ENCODE data around the gene RIMS3.
"Not testable (repeated sequence)": the region's sequence is repeated elsewhere in the genome, so short reads cannot be mapped to it uniquely, and the experiment has no call there.

RIMS3 gene

GRCh38 chr1:40665335-40666171 lies at the start of gene RIMS3:
Gene RIMS3, minus strand, starts transcription at chr1:40665682. Its CDS starts 23,757 bp downstream, at chr1:40641925.
- peak; percentile 76 to 77 for DNase-seq (ENCODE audit: low read depth in 2 of 2)

- DNase-seq (ENCODE audit: low read depth in 2 of 2), result no peak
Observed at GRCh38 chr1:40712997-40713396, 47.5 kb upstream of the RIMS3 start.

DNA sequence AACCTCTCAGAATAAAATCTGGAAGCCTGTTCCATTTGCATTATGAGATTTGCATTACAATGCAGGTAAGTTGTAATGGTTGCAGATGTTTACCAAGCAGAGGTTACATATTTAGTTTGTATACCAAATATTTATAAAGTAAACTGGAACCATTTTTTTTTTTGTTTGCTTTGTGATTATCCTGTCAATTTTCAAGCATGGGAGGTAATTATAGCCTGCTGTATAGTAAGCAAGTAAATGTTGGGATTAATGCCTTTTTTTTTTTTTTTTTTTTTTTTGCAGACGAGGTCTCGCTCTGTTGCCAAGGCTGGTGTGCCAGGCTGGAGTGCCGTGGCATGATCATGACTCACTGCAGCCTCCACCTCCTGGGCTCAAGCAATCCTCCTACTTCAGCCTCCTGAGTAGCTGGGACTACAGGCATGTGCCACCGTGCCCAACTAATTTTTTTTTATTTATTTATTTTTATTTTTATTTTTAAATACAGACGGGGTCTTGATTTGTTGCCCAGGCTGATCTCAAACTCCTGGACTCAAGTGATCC lies 47.0 kb upstream of the RIMS3 start:
- no peak for DNase-seq (ENCODE audit: low read depth in 2 of 2)

DNA sequence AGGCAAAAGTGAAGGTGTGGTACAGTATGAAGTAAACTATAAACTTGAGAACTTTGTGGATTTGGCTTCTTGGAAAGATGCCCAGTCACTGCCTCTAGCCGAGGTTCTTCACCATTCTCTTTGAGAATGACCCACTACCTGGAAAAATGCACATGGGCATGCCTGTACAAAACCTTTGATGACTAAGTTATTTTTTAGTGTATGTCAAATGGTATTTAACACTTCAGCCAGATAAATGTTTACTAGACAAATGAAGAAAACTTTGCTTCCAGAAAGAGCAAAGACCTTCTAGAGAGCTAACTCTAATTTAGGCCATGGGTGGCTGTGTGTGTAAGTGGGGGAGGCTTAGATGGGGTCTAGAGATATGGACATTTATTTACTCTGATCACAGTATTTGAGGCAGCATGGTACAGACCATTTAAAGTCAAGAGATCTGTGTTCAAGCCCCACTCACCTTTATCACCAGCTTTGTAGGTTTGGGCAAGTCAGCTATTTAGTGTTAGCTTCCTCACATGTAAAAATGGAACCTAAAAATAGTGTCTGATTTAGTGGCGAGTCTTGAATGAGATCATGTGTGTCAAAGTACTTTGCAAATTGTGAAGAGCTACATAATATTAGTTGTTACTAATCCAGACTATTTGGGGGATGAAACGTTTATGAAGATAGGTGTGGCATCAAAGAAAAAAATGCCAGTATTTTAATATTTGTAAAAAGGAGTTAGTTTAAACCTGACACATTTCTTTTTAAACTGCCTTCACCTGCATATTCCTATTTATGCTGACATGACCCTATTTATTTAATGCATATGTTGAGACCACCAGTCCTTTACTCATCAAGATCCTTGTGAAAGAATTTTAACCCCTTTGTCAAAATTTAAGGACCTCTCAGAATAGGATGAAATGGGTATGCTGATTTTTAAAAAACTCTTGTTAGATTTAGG lies 46.3 kb upstream of the RIMS3 start:
- no peak for DNase-seq (ENCODE audit: low read depth in 2 of 2)

DNA sequence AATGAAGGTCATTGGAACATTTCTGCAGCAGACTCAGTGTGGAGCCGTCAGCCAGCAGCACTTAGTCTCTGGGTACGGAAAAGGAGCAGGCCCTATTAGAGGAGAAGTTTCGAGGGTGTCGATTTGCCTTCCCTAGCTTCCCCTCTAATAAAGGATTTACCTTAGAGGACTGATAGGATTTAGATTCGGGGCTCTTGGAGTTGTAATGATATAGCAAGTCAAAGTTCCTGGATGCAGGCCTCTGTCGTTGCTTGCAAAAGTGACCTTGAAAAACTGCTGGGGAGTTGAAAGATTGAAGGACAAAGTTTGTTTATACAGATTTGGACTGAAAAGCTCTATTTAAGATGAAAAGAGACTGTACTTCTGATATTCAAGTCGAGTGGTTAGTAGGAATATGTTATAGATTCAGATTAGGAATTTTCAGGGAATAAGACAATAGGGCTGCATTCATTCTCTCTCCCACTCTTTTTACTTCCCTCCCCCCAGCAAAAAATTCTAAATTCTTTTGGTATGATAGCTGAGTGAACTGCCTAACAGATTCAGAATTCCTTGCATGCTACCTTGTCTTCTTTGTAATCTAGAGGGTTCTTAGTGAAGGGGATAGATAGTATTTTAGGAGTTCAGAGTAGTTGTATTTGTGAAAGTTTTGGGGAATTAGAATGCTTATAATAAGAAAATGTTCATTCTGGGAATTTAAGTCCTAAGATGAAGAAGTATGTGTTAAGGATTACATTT lies 45.3 kb upstream of the RIMS3 start:
- no peak for DNase-seq (ENCODE audit: low read depth in 2 of 2)

DNA sequence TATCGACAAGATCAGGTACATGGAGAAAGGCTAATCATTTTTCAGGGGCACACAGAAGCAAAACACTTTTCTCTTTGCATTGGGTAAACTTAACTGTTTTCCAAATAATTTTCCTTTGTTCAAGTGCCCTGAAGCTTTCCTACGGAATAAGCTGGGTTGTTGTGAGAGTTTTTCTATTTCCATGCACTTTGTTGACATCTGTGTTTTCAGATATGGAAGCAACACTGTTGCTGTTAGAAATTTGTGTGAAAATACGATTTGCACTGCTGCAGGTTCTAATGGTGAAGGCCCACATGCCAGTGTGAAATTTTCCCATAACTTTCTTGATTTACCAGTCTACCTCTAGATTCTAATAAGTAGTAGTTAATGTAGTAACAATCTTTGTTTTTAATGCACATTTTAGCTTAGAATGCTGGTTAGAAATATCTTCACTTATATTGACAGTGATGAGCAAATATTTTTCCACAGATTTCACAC lies 44.4 kb upstream of the RIMS3 start:
- DNase-seq (ENCODE audit: low read depth in 2 of 2), result no peak

- DNase-seq (ENCODE audit: low read depth in 2 of 2), result peak; percentile 33 to 42
Observed at GRCh38 chr1:40709100-40709801, 43.8 kb upstream of the RIMS3 start.

GRCh38 chr1:40708750-40709099 lies 43.2 kb upstream of the RIMS3 start:
- no peak for DNase-seq (ENCODE audit: low read depth in 2 of 2)

DNA sequence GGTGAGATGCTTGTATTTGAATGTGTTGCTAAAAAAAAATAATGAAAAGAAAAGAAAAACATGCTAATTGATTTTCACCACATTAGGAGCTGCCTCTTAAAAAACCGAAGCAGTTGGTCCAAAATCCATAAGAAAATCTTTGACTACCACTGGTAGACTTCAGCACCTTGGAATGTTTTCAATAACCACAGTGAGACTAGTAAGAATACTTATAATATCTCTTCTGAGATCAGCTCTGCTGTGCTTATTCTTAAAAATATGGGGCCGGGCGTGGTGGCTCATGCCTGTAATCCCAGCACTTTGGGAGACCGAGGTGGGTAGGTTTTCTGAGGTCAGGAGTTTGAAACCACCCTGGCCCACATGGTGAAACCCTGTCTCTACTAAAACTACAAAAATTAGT lies 41.1 kb upstream of the RIMS3 start:
- no peak for DNase-seq (ENCODE audit: low read depth in 2 of 2)

DNA sequence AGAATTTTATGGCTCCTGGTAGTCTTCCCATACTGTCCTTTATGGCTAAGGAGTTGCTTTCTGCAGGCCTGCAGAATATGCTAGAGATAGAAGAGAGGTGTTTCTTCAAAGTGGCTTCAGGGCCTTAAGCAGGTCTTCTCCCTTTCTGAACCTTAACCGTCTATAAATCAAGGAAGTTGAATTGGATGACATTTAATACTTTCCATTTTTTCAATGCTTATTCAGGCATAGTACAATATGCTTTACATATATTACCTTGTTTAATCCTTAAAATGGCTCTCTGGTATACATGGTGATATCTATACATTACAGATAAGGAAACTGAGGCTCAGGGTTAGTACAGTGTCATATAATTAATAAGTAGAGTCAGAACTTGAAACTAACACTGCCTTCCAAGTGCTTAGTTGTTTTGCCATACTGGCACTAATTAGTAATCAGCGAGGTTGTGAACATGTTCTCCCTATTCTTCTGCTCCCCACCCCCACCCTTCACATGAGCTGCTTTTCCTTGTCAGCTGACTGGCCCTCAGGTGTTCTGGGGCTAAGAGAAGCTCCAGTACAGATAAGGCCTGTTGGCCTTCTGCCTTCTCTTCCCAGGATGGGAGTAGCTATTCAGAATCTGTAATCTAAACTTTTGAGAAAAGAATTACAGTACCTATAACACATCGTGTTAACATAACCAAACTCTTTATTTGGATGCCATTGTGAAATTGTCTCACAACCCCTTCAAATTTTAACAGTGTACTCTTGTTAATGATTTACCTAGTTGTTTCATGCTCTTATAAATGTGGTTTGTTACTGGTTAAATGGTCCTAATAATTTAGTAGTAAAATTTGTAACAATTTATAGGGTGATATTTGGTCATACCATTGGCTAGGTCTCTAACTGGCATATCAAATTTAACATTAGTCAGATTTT lies 39.6 kb upstream of the RIMS3 start:
- DNase-seq (ENCODE audit: low read depth in 2 of 2), result no peak

GRCh38 chr1:40703316-40703715 lies 37.8 kb upstream of the RIMS3 start:
- no peak for DNase-seq (ENCODE audit: low read depth in 2 of 2)

GRCh38 chr1:40702810-40703209 lies 37.3 kb upstream of the RIMS3 start:
- not testable (repeated sequence) for DNase-seq (ENCODE audit: low read depth in 2 of 2)

DNA sequence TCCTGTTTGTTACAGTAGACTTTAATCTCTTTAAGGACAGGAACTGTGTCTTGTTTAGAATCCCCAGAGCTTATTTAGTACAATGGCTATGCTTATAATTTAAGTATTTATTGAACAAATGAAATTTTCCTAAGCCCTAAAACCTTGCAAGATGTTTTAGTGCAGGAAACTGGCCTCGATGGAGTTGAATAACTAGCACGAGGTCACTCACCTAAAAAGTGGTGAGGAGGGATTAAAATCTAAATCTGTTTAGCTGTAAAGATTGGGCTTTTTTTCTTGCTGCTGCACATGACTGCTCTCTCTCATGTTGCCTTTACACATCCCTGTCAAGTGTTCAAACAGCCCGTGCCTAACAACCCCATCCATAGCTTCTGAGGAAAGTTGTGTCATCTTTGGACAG lies 36.2 kb upstream of the RIMS3 start:
- DNase-seq (ENCODE audit: low read depth in 2 of 2), result no peak

GRCh38 chr1:40699787-40700186 lies 34.3 kb upstream of the RIMS3 start:
- no peak for DNase-seq (ENCODE audit: low read depth in 2 of 2)

DNA sequence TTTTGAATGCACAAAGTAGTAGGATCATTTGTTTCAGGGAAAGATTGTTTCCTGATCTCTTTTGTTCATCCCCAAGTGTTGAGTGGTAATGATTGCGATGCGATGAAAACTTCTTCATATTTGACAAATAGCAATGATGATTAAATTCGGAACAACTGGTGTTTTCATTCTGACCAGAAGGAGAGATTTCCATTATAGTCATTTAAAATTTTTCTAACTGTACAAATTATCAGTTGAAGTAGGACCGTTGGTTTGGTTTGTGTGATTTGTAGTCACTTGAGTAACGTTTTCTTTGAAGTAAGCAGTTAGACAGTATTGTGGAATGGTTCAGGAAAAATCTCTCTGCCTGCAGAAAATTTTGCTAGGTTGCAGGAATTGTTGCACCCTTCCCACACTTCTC lies 32.0 kb upstream of the RIMS3 start:
- no peak for DNase-seq (ENCODE audit: low read depth in 2 of 2)

DNA sequence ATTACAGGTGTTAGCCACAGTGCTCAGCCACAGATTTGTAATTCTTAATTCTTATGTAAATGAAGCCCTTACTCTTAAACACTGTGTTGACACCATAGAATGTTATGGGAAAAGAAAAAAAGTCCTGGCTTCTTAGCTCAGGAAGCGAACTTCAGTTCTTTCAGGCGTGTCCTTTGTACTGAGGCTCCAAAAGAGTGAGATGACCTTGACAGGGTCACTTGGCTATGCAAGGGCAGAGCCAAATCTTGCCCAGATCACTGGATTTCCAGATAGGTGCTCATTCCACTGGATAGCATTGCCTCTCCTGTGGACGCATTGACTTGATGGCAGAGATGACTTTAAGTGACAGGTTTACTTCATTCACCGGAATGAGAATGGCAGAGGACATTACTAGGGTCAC lies 30.8 kb upstream of the RIMS3 start:
- DNase-seq (ENCODE audit: low read depth in 2 of 2), result no peak

DNA sequence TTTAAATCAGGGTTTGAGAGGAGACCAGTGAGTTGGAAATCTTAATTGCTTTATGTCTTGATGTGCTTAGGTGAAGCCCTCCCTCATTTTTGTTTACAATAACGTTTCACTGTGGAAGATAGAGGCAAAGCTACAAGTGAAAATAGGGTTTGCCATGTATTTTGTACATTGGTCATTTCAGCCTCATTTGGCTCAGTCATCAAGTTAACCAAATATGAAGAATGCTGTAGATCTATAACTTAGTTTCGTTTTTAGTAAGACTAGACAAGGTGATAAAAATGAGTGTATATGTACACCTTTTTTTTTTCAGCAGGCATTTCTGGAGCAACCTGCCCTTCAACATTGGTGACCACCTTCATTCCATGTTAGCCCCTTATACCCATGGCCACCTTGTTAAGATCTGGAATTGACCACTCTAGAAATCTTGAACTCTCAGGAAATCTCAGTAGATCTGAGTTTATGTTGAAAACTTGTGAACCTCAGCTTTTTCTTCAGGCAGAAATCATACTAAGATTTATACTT lies 28.9 kb upstream of the RIMS3 start:
- DNase-seq (ENCODE audit: low read depth in 2 of 2), result no peak

GRCh38 chr1:40693425-40693824 lies 27.9 kb upstream of the RIMS3 start:
- DNase-seq (ENCODE audit: low read depth in 2 of 2), result no peak

DNA sequence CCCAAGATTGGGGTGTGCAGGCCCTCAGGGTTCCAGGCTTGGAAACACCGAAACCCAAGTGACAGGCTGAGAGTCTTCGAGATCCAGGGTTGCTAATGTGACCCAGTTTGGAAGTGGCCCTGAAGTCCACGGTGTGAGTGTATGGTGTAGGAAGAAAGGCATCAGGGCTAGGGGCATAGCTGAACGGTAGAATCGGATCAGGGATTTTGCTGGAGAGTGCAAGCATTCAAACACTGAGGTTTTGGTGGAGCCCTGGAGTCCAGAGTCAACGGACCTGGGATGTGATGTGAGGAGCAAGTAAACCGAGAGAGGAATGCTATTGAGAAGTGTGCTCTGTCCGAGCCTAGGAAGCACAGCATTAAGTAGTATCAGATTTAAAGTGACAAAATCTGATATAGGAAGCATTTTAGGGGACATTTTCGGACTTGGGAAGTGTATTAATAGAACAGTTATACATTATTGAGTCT lies 27.0 kb upstream of the RIMS3 start:
- DNase-seq (ENCODE audit: low read depth in 2 of 2), result no peak

All from stimulated activated CD8-positive, alpha-beta memory T cell treated with anti-CD3 and anti-CD28 coated beads, Interleukin-7, amount 100 ng/mL, for 1 hour (primary cell).